Activated CD4-positive, CD25-positive, alpha-beta regulatory T cell treated with anti-CD3 and anti-CD28 coated beads, Interleukin-2, amount 50 U/mL, for 72 hours (primary cell): Measurements from ENCODE around the gene EPHA2.

ENCODE experiments used
- DNase-seq: peaks from one replicate; pipeline ENCODE4 v3.0.0; 2021

Gene EPHA2

DNA sequence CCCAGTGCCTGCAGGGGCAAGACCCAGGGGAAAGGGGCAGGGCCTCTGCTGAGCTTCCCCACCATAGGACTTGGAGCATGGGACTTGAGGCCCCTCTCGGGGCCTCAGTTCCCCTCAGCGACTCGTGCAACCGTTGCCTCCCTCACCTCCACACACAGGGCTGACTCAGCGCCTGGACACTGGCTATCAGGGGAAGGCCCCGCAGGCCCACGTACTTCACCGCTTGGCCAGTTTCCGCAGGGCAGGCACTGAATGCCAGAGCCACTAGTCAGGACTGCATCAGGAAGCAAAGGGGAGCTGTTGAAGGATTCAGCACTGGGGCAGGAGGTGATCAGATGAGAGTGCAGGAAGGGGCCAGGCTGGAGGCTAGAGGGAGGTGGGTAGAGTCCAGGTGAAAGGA, 66.9 kb downstream of the EPHA2 start:
- DNase-seq: no peak

DNA sequence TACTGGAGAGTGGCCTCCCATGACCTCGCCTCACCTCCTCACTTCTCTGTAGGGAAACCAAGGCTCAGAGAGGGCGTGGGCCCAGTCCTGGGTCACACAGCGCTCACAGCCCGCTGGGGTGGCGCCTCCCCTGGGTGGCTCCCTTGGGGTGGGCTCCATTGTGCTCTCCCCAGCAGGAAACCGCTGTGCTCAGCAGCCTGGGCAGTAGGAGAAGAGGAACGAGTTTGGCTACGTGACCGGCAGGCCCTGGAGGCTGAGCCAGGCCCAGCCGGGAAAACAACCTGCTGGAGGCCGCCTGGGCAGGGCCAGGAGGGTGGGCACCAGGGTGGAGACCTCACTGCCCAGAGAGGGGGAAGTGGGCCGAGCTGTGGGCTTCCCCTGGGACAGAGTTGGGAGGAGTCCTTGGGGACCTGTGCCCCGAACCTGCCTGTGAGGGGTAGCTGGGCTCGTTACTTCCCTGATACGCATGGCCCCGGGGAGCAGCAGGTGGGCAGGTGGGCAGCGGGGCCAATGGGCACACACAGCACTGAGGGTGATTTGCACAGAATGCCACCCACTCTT, 67.4 kb downstream of the EPHA2 start:
- DNase-seq: no peak

DNA sequence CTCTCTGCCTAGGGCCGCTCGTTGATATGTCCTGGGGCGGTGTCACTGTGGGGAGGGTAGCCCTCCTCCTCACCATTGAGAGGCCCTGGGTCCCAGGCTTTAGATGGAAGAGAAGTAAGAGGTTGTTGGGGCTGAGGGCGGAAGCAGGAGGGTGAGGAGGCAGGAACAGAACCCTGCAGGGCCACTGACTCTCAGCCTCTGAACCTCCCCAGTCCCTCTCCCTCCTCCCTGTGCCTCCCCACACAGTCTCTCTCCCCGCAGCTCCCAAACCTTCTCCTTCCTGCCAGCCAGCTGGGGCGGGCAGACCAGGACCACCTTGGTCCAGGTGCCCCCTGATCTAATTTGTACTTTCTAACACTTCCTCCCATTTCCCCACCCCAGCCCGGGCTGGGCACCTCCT, 68.1 kb downstream of the EPHA2 start:
- DNase-seq: no peak

DNA sequence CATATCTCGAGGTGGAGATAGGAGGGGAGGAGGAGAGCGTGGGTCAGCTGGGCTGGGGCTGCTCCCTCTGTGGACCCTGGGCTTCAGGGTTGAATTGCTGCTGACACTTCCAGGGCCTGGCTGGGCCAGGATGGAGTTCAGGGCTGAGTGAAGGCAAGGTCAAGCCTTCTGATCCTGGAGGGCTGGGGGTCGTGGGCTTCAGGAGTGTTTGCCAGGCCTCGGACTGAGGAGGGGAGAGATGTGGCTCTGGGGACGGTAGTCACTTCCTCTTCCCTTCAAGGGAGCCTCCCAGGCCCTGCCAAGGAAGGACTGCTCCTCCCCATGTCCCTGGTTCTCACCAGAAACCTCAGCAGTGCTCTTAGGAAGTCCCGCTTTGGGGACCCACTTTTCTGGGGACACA, 70.3 kb downstream of the EPHA2 start:
- no peak for DNase-seq

DNA sequence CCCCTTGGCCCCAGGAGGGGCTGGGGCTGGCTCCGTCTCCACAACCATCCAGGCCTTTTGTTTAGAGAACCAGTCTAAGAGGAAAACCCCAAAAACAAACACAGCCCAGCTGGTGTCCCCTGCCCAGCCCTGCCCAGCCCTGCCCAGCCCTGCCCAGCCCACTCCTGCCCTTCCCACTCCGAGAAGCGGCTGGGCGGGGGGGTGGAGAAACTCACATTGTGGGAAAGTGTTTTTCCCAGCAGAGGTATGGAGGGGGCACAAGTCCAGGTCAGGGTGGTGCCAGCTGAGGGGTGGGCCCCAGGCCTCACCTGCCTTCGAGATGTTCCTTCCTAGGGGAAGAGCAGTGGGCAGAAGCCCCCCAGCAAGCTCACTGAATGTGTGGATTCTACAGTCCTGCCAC, 72.4 kb downstream of the EPHA2 start:
- no peak for DNase-seq

DNA sequence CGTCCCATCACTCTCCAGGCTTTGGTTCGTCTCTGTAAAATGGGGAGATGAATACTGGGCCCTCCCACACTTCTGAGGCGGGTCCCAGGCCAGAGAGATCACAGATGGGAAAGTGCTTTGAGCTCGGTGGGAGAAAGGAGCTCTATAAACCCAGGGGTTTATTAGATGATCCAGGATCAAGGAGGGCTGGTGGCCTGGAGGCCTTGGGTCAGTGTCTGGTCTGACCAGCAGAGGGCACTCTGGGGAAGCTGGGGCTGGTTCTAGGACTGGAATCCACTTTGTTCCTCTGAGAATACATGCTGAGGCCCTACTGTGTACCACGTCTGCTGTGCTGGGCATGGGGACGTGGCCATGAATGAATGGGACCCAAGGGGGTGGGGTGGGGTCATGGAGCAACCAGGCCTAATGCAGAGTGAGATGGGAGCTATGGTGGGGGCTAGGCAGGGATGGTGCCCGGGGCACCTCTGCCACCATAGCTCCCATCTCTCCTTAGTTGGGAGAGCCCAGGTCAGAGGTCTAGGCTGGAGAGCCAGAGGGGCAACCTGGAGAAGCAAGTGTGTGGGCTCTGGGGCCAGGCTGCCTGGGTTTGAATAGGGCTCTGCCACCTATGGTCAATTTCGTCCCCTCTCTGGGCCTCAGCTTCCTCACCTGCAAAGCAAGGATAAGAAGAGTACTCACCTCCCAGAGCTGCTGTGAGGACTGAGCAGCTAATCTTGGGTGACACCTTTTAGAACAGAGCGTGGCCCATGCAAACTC, 73.4 kb downstream of the EPHA2 start:
- peak; percentile 72 for DNase-seq

DNA sequence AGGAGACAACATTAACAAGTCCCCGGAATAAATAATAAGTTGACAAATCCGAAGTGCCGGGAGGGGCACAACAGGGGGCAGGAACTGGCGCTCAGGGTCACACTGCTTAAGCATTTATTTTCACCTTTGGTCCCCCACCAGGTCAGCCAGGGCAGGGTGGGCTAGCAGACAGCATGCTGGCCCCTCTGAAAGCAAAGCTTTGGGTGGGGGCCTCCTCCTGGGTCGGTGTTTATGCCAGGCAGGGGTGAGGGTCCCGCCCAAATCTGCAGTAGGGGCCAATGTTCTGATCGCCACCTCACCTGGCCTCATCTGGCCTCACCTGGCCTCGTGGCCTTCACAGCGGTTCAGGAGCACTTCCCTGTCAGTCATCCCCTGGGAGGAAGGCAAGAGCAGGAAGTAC, 74.2 kb downstream of the EPHA2 start:
- no peak for DNase-seq

DNA sequence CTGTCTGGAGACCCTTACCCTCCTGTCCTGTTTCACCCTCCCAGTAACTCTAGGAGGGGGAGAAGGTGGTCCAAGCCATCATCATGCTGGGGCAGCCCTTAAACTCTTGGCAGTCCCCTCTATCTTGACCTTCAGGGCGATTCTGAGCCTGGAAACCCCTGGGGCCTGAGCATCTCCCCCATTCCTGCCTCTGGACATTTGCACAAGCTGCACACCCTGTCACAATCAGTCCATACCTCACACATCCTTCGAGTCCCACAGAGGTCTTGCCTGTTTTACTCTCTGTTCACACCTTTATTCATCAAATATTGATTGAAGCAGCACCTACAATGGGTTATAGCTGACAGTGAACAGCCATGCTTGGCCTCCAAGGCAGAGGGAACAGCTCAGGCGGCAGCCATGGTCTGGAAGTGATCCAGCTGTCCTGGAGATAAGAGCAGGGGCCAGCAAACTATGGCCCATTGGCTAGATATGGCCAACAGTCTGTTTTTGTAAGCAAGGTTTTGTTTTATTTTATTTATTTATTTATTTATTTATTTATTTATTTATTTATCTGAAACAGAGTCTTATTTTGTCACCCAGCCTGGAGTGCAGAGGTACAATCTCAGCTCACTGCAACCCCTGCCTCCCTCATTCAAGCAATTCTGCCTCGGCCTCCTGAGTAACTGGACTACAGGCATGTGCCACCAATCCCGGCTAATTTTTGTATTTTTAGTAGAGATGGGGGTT, 75.3 kb downstream of the EPHA2 start:
- no peak for DNase-seq

DNA sequence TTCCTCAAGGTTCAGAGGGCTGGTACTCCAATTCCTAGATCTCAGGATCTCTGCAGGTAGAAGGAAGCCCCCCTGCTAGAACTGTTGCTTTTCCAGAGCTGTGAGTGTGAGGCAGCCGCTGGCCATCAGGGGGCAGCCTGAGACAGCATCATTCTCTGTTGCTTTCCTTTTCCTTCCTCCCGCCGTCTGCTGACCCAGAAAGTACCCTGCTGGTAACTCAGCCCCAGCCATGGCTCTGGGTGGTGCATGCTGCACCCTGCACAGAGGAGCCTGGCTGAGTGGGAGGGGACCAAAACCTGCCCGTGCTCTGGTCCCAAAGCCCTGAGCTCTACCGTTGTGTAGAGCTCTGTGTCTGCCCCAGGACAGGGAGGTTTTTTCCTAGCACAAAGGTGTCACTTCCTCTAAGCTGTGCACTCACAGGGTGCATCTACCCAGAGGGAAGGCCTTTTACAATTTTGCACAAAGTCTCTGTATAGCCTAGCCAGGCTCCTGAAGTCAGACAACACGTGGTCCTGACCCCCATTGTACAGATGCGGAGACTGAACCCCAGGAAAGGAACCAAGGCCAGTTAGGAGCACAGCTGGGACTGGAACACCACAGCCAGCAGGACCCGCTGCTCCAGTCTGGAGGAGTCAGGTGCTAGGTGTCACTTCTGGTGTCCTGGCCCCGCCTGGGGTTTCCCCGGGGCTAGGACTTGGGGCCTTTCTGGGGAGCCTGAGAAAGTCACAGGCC, 76.8 kb downstream of the EPHA2 start:
- DNase-seq: peak; percentile 75

DNA sequence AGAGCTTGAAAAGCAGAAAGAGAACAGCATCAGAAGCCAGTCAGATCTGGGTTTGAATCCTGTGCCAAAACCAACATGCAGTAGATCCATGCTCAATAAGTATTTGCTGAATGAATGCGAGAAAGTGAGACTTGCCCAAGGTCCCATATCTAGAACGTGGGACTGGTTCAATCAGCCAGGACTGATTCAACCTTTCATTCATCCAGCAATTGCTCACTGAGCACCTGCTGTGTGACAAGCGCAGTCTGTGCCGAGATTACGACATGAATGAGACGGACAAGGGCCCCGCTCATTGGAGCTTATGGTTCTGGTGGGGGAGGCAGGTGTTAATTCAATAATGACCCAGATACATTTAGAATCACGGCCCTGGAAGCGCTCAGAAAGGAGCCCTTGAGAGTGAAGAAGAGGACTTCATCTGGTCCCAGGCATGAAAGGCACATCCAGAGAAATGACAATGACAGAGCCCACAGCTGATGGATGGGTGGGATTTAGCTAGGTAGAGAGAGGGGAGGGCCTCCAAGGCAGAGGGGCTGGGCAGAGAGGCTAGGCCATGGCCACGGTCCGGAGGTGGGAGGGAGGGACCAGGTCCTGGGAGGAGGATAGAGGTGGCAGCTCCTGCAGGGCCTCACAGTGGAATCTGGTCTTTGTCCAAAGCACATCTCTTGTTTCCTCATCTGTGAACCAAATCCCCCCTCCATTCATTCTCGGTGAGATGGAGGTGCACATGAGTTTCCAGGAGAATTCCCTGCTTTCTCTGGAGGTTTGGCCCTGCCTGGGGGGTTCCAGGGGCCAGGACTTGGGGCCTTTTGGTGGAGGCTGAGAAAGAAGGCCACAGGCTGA, 78.2 kb downstream of the EPHA2 start:
- DNase-seq: no peak

DNA sequence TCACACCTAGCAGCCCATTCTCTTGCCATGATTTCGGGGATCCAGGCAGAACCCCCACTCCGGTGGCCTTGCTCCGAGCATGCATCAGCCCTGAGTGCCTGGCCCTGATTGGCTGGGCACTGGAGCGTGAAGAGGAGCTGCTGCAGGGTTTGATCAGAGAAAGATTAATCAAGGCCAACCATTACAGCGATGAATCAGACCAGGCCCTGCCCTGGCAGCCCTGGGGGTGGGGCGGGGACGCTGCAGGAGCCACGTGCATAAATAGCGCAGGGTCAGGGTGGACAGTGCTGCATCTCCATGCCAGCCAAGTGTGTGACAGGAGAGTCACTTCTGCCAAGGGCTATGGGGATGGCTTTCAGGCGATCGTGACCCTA, 79.0 kb downstream of the EPHA2 start:
- no peak for DNase-seq

DNA sequence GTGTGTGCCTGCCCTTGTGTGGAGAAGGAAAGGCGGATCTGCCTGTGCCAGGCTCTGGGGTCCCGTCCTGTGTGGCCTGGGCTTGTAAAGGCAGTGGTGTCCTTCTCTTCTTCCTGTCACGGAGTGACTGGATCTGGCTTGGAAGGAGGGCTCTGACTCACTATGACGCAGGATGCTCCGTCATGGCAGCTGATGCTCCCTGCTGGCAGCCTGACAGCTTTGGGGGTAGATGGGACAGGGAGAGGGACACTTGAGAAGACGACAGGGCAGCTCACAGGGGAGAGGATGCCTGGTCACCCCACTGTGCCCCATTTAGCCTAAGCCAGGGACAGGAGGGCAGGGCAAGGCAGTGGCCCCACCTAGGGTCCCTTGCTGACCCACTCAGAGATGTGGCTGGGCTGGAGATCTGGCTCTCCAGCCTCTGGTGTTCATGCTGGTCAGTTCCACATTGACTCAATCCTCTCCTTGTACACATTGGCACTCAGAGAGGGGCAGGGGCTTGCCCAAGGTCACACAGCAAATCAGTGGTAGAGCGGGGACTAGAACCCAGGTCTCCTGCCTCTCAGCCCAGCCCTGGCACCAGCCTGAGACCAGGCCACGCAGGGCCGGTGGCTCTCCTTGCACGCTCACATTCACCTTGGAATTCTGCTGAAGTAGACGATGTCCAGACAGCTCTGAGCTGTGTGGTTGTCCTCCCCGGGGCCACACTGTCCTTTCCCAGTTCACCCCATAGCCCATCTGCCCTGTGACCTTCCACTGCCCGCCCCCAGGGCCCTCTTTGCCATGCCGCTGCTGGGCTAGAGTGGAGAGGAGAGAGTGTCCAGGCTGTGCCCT, 79.6 kb downstream of the EPHA2 start:
- no peak for DNase-seq

DNA sequence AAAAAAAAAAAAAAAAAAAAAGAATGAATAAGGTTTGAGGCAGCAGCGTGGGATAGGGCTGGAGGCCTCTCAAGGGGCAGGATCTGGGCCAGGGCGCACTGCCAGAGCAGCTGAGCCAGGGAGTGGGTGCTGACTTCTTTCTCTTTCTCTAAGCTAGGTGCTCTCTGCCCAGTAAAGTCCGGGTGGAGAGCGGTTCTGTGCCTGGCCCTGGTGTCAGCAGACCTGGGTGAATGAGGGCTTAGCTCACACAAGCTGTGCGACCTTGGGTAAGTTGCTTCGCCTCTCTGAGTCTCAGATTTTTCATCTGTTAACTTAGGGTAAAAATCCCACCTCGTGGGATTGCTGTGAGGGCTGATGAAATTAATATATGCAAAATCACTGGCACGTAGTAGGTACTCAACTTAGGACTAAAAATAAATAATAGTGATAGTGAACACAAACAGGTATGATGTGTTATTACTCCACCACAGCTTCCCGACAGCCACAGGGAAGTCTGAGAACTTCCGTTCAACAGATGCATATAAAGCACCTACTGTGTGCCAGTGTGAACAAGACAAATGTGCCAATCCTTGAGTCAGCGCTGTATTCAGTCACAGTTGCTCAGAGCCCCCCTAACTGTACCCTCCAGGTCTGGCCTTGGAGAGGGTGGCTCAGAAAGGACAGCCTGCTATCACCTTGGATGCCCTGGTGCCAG, 80.4 kb downstream of the EPHA2 start:
- no peak for DNase-seq
